Prostate gland (tissue), 2 donors: ENCODE data around the gene GTF2A2. TPM values are rescaled to one million over a fixed set of nuclear protein-coding genes. Genes with fewer than 3 reads are reported as not detected.

ENCODE experiments used
- DNase-seq: peaks from one replicate; pipeline ENCODE4 v3.0.0-alpha.2; 2019; ENCODE audit warnings: low spot score
- H3K27ac ChIP-seq, 2 donors: fragments of 200-600 bp; sonication (generic); 2 replicates each; pipeline ENCODE4 v1.5.1; 2017 to 2019
- H3K27me3 ChIP-seq: fragments of 200-600 bp; sonication (generic); replicated peaks from 2 replicates; pipeline ENCODE4 v1.5.1; 2019; ENCODE audit not compliant: insufficient read depth
- H3K36me3 ChIP-seq, 2 donors: fragments of 200-600 bp; sonication (generic); 1 replicate in 1 of 2; 2 replicates in 1 of 2; pipeline versions ENCODE4 v1.5.1 to v1.8.1; 2017 to 2019
- H3K4me1 ChIP-seq: fragments of 200-600 bp; sonication (generic); replicated peaks from 2 replicates; pipeline ENCODE4 v1.5.1; 2019
- H3K4me3 ChIP-seq, 2 donors: fragments of 200-600 bp; sonication (generic); 2 replicates each; pipeline ENCODE4 v1.5.1; 2017 to 2019
- H3K9me3 ChIP-seq: fragments of 200-600 bp; sonication (generic); 2 replicates; pipeline ENCODE4 v1.5.1; 2017
- POLR2A ChIP-seq: fragments of 450-650 bp; IDR thresholded peaks from one replicate; pipeline ENCODE4 v1.6.1; 2016; ENCODE audit warnings: antibody characterized with exemption, mild to moderate bottlenecking
- POLR2AphosphoS5 ChIP-seq: sonication (generic); formaldehyde crosslinking; IDR thresholded peaks from one replicate; pipeline ENCODE4 v1.6.1; 2017; ENCODE audit warnings: antibody characterized with exemption
- WGBS: methylation state at CpG from one replicate; pipeline ENCODE4 v1.1.5; 2018; 5-methylcytosine and 5-hydroxymethylcytosine counted together
- intact Hi-C: fragments of 100-400 bp; cut with DNase I; formaldehyde crosslinking; loops from one replicate; pipeline ENCODE4 v1.14.2; 2022
- total RNA-seq, 2 donors: library from RNA; depleted of rRNA; stranded (reverse); fragments of >200 nt; gene quantifications; one replicate each; pipeline ENCODE4 v1.1.0, GENCODE V29; 2016
- TF ChIP-seq, protein P1 (sequence below), 4 experiments: fragments of 200-600 bp in 2 of 4; fragments of 450-650 bp in 2 of 4; sonication (generic) in 2 of 4; IDR thresholded peaks; 1 replicate in 3 of 4; 2 replicates in 1 of 4; pipeline ENCODE4 v1.5.1; 2016 to 2019; ENCODE audit warnings: antibody characterized with exemption in 4 of 4, mild to moderate bottlenecking in 2 of 4, moderate library complexity in 2 of 4

GTF2A2 gene, protein sequence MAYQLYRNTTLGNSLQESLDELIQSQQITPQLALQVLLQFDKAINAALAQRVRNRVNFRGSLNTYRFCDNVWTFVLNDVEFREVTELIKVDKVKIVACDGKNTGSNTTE
- 10 to 100 TPM; 34.2 to 47.4 TPM for total RNA-seq

DNA sequence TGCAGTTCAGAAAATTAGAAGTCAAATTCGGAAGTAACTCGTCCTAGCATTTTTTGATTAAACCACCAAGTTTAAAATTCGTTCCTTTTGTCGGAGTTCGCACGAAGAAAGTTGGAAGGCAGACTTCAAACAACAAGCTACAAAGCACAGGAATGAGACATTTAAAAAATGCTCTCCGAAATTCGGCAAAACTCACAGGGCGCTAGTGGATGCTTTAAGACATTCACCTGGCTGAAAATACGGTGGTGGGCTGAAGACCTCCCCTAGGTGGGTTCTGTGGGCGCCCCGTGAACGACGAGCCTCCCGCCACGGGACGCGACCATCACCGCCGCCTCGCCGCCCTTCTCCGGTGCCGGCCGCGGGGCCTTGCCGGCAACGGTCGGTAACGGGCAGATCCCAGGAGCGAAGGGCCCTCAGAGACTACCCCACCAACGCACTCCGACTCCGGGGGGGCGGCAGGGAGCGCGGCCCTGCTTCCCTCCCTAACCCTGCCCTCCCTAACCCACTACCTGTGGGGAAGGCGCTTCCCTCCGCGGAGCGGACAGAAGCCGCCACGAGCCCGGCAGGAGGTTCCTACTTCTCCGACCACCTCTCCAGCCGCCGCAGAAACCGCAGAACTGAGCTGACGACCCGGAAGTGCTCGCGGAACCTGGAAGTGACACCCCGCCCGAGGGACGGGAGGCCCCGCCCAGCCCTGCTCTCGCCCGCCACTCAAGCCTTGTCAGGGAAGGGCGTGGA lies at the start of gene GTF2A2:
TSS of gene GTF2A2 (minus strand) at position 619 of the 738 bp plus-strand sequence. CDS start 5,238 bp downstream, outside the sequence.
- Histone ChIP-seq H3K9me3 (no peaks in the 10 kb centered on the region), H3K4me1 (peaks cover 5% of the 10 kb centered on the region), H3K27me3 (no peaks in the 10 kb centered on the region), H3K36me3 (no peaks in the 10 kb centered on the region), H3K27ac (peak within 1 kb of the TSS; percentile 68 to 74), H3K4me3 (peak within 1 kb of the TSS; percentile 73 to 81)
- TF ChIP-seq, protein P1, sequence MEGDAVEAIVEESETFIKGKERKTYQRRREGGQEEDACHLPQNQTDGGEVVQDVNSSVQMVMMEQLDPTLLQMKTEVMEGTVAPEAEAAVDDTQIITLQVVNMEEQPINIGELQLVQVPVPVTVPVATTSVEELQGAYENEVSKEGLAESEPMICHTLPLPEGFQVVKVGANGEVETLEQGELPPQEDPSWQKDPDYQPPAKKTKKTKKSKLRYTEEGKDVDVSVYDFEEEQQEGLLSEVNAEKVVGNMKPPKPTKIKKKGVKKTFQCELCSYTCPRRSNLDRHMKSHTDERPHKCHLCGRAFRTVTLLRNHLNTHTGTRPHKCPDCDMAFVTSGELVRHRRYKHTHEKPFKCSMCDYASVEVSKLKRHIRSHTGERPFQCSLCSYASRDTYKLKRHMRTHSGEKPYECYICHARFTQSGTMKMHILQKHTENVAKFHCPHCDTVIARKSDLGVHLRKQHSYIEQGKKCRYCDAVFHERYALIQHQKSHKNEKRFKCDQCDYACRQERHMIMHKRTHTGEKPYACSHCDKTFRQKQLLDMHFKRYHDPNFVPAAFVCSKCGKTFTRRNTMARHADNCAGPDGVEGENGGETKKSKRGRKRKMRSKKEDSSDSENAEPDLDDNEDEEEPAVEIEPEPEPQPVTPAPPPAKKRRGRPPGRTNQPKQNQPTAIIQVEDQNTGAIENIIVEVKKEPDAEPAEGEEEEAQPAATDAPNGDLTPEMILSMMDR (IDR thresholded peaks at IDR 0.05), result no peak
- peak; percentile 94 for TF ChIP-seq POLR2AphosphoS5
- peak; percentile 71 for TF ChIP-seq POLR2A
- DNase-seq, result peak; percentile 93
- intact Hi-C loops, result loop anchor here (1.0 kb wide), 1 partner anchor 32 kb away; the partner anchor contains the start of gene BNIP2
- WGBS, result under 1% methylated on average over 55 of the region's 59 CpGs

DNA sequence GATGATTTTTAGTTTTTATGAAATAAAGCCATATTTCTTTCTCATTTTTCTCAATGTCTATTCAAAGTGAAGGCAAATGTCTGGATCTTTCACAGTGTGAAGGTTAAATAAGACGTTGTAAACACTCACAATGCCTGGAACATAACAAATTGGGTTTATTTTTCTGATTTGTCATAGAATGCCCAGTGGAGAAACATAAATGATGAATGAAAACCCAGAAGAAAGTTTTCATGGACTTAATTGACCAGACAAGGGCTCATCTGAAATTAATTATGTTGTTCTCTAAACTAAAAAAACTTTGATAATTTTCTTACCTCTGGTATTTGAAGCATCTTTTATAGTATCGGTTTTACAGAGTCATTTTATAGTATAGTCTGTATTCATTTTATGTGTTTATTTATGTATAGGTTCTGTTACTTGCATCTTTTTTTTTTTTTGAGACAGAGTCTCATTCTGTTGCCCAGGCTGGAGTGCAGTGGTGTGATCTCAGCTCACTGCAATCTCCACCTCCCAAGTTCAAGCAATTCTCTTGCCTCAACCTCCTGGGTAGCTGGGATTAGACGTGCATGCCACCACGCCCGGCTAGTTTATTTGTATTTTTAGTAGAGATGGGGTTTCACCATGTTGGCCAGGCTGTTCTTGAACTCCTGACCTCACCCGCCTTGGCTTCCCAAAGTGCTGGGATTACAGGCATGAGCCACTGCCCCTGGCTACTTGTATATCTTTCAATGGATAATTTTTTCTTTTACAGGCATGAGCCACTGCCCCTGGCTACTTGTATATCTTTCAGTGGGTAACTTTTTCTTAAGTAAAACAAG lies 46.9 kb upstream of the GTF2A2 start:
- Histone ChIP-seq H3K4me3 (no peak overlapping the region), H3K4me1 (no peaks in the 10 kb centered on the region), H3K9me3 (peaks cover 3% of the 10 kb centered on the region), H3K27me3 (no peaks in the 10 kb centered on the region), H3K27ac (no peak overlapping the region), H3K36me3 (no peaks in the 10 kb centered on the region)
- no peak for DNase-seq
- WGBS, result 61% methylated on average over 6 of the region's 6 CpGs
- intact Hi-C loops, result no loop called here
- TF ChIP-seq POLR2AphosphoS5, result no peak

DNA sequence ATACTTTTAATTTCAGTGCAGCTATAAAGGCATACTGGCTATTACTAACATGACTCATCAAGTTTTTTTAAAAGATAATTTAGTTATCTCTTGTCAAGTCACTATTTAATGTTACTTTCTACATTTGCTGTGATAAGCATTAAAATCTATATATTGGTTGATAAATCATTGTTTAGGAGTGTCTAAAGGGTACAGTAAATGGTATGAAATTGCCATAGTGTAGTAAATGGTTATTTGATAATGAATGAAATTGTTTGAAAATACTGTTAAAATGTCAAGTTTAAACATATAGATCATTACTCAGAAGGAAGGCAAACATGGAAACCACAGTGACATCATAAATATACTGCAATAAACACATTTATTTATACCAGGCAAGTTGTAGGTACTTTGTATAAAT lies 45.0 kb upstream of the GTF2A2 start:
- intact Hi-C loops, result no loop called here
- Histone ChIP-seq H3K36me3 (no peaks in the 10 kb centered on the region), H3K4me3 (no peak overlapping the region), H3K9me3 (no peaks in the 10 kb centered on the region), H3K27me3 (no peaks in the 10 kb centered on the region), H3K27ac (no peak overlapping the region), H3K4me1 (no peaks in the 10 kb centered on the region)
- no peak for DNase-seq
- TF ChIP-seq, protein P1 (IDR thresholded peaks at IDR 0.05), result no peak
- TF ChIP-seq POLR2A (no peak), POLR2AphosphoS5 (no peak)

DNA sequence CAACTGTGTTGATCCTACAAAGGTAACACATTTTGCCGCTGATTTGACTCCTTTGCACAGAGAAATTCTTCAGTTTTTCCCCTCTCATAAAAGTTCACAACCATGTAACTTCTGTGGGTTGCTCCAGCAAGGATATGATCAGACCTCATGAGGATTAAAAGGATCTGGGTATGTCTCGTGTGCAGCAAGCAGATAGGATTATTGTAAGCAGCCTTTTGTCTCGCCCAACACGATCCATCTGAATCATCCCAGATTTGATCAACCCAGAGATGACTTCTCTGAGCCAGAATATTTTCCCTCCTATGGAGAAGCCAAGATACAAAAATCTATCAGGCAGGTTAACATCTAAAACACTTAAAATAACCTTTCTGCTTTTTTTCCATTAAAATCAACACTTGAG lies 44.6 kb upstream of the GTF2A2 start:
- 73% methylated on average over 4 of the region's 4 CpGs for WGBS

More for the DNA sequence above, 44.6 kb upstream of the GTF2A2 start:
- no peak overlapping the region for H3K27ac ChIP-seq
- H3K9me3 ChIP-seq, result no peaks in the 10 kb centered on the region
- no peaks in the 10 kb centered on the region for H3K36me3 ChIP-seq
- H3K4me1 ChIP-seq, result no peaks in the 10 kb centered on the region
- intact Hi-C loops, result no loop called here
- TF ChIP-seq, protein P1 (IDR thresholded peaks at IDR 0.05), result no peak
- TF ChIP-seq POLR2A (no peak), POLR2AphosphoS5 (no peak)
- H3K27me3 ChIP-seq, result no peaks in the 10 kb centered on the region
- no peak for DNase-seq
- H3K4me3 ChIP-seq, result no peak overlapping the region
